Measurements from ENCODE around the gene MAP1B.

MAP1B gene

DNA sequence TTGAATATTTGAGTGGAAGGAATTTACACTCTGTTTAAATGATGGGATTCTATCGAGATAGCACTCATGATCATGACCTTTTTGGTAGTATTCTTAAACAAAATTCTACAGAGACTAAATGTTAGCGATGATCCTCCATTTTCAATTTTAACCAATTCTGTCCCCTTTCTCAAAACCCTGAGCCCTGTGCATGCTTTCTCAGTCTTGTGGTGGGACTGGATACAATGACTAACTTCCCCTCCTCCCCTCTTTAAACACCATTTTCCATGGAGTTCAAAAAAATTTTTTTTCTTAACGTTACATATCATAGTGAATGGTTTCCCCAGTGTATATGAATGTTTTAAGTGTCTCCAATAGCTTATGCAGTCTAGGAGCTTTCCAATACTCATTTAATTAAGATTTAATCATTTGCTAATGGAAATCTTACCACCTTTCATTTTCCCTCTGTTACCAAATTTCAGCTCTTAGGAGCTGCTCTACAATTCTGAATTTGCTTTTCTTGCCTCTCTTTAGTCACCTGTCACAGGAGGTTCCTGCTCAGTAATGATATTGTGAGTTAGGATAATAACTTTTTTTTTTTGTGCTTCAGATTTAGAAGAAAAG, 101.2 kb downstream of the MAP1B start:
- Histone ChIP-seq H3K4me3 (ENCODE audit: low read length) (no peak overlapping the region), H3K4me1 (ENCODE audit: insufficient read depth, low read length) (peaks cover 28% of the 10 kb centered on the region), H3K9me3 (ENCODE audit: insufficient read depth, low read depth, low read length) (no peaks in the 10 kb centered on the region), H3K27me3 (ENCODE audit: insufficient read depth, low read length) (no peaks in the 10 kb centered on the region), H3K27ac (ENCODE audit: low read depth, low read length) (no peak overlapping the region), H3K36me3 (ENCODE audit: insufficient read depth, low read length) (peaks cover 54% of the 10 kb centered on the region), H3K9ac (ENCODE audit: low read depth, low read length) (no peak overlapping the region)
- WGBS = 100% methylated on average over 2 of the region's 3 CpGs

GRCh38 chr5:72209147-72210115, 102.2 kb downstream of the MAP1B start:
- no peak overlapping the region for H3K27ac ChIP-seq (ENCODE audit: low read depth, low read length)
- WGBS = 75% methylated on average over 10 of the region's 10 CpGs
- H3K36me3 ChIP-seq (ENCODE audit: insufficient read depth, low read length) = peaks cover 44% of the 10 kb centered on the region
- H3K9me3 ChIP-seq (ENCODE audit: insufficient read depth, low read depth, low read length) = no peaks in the 10 kb centered on the region
- no peak overlapping the region for H3K4me3 ChIP-seq (ENCODE audit: low read length)
- H3K27me3 ChIP-seq (ENCODE audit: insufficient read depth, low read length) = no peaks in the 10 kb centered on the region
- H3K4me1 ChIP-seq (ENCODE audit: insufficient read depth, low read length) = peaks cover 28% of the 10 kb centered on the region
- no peak overlapping the region for H3K9ac ChIP-seq (ENCODE audit: low read depth, low read length)

DNA sequence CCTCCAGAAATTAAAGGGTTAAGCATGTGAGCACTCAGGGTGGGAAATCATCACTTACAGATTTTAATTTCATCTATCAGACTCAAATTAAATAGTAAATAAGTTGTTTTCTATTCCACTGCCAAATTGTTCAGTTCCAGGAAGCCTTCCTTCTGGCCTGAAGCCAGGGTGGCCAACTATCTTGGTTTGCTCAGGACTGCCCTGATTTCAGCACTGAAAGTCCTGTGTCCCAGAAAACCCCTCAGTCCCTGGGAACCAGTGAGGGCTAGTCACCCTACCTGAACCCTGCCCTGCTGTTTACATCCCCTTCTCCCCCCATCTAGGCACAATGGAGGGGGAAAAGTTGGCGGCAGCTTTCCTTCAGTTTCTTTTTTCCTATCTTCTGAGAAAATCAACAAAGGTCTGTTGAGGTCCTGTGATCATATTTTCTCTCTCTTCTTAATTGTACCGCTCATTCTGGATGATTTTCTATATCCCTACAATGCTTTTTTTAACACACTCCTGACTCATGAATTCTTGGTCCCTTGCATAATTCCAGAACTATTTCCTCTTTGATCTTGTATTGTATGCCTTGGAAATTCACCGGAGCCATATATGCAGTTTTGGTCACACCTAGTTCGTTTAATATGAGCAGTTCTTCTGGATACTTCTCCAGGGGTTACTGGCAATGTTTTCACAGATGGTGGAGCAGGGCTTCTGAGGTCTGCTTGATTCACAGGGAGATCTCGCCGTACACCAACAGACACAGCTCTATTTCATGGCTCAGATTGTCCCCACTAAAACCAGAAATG, 103.8 kb downstream of the MAP1B start:
- no peak overlapping the region for H3K27ac ChIP-seq (ENCODE audit: low read depth, low read length)
- H3K27me3 ChIP-seq (ENCODE audit: insufficient read depth, low read length) = no peaks in the 10 kb centered on the region
- WGBS = 93% methylated on average over 6 of the region's 6 CpGs
- H3K36me3 ChIP-seq (ENCODE audit: insufficient read depth, low read length) = peaks cover 27% of the 10 kb centered on the region
- H3K9ac ChIP-seq (ENCODE audit: low read depth, low read length) = no peak overlapping the region
- H3K4me3 ChIP-seq (ENCODE audit: low read length) = no peak overlapping the region
- peaks cover 28% of the 10 kb centered on the region for H3K4me1 ChIP-seq (ENCODE audit: insufficient read depth, low read length)
- no peaks in the 10 kb centered on the region for H3K9me3 ChIP-seq (ENCODE audit: insufficient read depth, low read depth, low read length)

- 85% methylated on average over 2 of the region's 2 CpGs for WGBS
- peaks cover 28% of the 10 kb centered on the region for H3K4me1 ChIP-seq (ENCODE audit: insufficient read depth, low read length)
- H3K27me3 ChIP-seq (ENCODE audit: insufficient read depth, low read length) = no peaks in the 10 kb centered on the region
- H3K36me3 ChIP-seq (ENCODE audit: insufficient read depth, low read length) = peaks cover 23% of the 10 kb centered on the region
- no peaks in the 10 kb centered on the region for H3K9me3 ChIP-seq (ENCODE audit: insufficient read depth, low read depth, low read length)
- H3K9ac ChIP-seq (ENCODE audit: low read depth, low read length) = no peak overlapping the region
- H3K4me3 ChIP-seq (ENCODE audit: low read length) = no peak overlapping the region
- H3K27ac ChIP-seq (ENCODE audit: low read depth, low read length) = no peak overlapping the region
Observed at GRCh38 chr5:72212171-72212570, 104.9 kb downstream of the MAP1B start.

GRCh38 chr5:72213482-72213881, 106.2 kb downstream of the MAP1B start:
- Histone ChIP-seq H3K4me1 (ENCODE audit: insufficient read depth, low read length) (peaks cover 22% of the 10 kb centered on the region), H3K36me3 (ENCODE audit: insufficient read depth, low read length) (peaks cover 24% of the 10 kb centered on the region), H3K9me3 (ENCODE audit: insufficient read depth, low read depth, low read length) (no peaks in the 10 kb centered on the region), H3K9ac (ENCODE audit: low read depth, low read length) (no peak overlapping the region), H3K27me3 (ENCODE audit: insufficient read depth, low read length) (no peaks in the 10 kb centered on the region), H3K4me3 (ENCODE audit: low read length) (no peak overlapping the region), H3K27ac (ENCODE audit: low read depth, low read length) (no peak overlapping the region)
- 94% methylated on average over 4 of the region's 4 CpGs for WGBS

GRCh38 chr5:72214168-72214567, 106.9 kb downstream of the MAP1B start:
- H3K27me3 ChIP-seq (ENCODE audit: insufficient read depth, low read length) = no peaks in the 10 kb centered on the region
- H3K4me3 ChIP-seq (ENCODE audit: low read length) = no peak overlapping the region
- H3K4me1 ChIP-seq (ENCODE audit: insufficient read depth, low read length) = peaks cover 15% of the 10 kb centered on the region
- no peaks in the 10 kb centered on the region for H3K9me3 ChIP-seq (ENCODE audit: insufficient read depth, low read depth, low read length)
- no peak overlapping the region for H3K27ac ChIP-seq (ENCODE audit: low read depth, low read length)
- no peak overlapping the region for H3K9ac ChIP-seq (ENCODE audit: low read depth, low read length)
- H3K36me3 ChIP-seq (ENCODE audit: insufficient read depth, low read length) = peaks cover 27% of the 10 kb centered on the region
- 88% methylated on average over 4 of the region's 4 CpGs for WGBS

- H3K36me3 ChIP-seq (ENCODE audit: insufficient read depth, low read length) = peaks cover 51% of the 10 kb centered on the region
- no peak overlapping the region for H3K4me3 ChIP-seq (ENCODE audit: low read length)
- H3K9me3 ChIP-seq (ENCODE audit: insufficient read depth, low read depth, low read length) = no peaks in the 10 kb centered on the region
- no peak overlapping the region for H3K9ac ChIP-seq (ENCODE audit: low read depth, low read length)
- H3K4me1 ChIP-seq (ENCODE audit: insufficient read depth, low read length) = no peaks in the 10 kb centered on the region
- 88% methylated on average over 2 of the region's 3 CpGs for WGBS
- no peaks in the 10 kb centered on the region for H3K27me3 ChIP-seq (ENCODE audit: insufficient read depth, low read length)
- no peak overlapping the region for H3K27ac ChIP-seq (ENCODE audit: low read depth, low read length)
Observed at GRCh38 chr5:72216756-72217155, 109.5 kb downstream of the MAP1B start.

DNA sequence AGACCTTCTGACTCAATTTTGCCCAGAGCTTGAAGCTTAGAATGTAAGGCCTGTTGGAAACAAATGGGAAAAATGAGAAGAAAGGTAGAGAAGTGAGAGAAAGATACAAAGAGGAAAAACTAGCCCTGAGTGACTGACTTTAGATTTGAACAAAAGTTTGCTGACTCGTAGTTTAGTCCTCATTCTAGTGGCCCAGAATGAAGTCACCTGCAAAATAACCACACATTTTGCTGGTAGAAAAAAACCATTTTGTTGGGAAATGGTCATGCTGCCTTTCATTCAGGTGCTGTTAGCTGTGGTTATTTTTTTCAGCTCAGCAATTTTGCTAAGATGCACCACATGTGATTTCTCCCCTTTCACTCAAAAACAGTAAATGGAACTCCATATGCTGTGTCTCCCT, 113.8 kb downstream of the MAP1B start:
- no peak overlapping the region for H3K4me3 ChIP-seq (ENCODE audit: low read length)
- no peaks in the 10 kb centered on the region for H3K27me3 ChIP-seq (ENCODE audit: insufficient read depth, low read length)
- WGBS = 88% methylated on average over 1 of the region's 1 CpG
- H3K4me1 ChIP-seq (ENCODE audit: insufficient read depth, low read length) = no peaks in the 10 kb centered on the region
- no peak overlapping the region for H3K27ac ChIP-seq (ENCODE audit: low read depth, low read length)
- H3K9ac ChIP-seq (ENCODE audit: low read depth, low read length) = no peak overlapping the region
- H3K9me3 ChIP-seq (ENCODE audit: insufficient read depth, low read depth, low read length) = no peaks in the 10 kb centered on the region
- peaks cover 94% of the 10 kb centered on the region for H3K36me3 ChIP-seq (ENCODE audit: insufficient read depth, low read length)

DNA sequence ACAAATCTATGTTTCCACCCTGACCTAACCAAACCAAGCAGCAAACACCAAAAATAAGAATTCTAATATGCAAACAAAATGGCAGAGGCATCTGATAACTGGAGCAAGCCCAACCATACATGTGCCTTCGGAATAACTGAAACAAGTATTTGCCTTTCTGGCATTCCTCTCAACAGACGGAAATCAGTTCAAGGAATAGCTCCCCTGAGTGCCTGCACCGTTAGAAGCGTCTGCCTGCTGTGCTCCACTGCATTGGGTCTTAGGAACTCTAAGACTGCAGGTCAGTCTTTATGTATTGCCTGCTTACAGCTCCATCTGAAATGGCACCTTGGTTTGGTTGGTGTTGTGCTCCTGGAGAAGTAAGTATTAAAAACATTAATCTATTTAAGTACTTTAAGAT, 114.3 kb downstream of the MAP1B start:
- 85% methylated on average over 4 of the region's 4 CpGs for WGBS
- peaks cover 98% of the 10 kb centered on the region for H3K36me3 ChIP-seq (ENCODE audit: insufficient read depth, low read length)

GRCh38 chr5:72222521-72222920, 115.2 kb downstream of the MAP1B start:
- H3K27ac ChIP-seq (ENCODE audit: low read depth, low read length) = no peak overlapping the region
- H3K9me3 ChIP-seq (ENCODE audit: insufficient read depth, low read depth, low read length) = no peaks in the 10 kb centered on the region
- no peaks in the 10 kb centered on the region for H3K27me3 ChIP-seq (ENCODE audit: insufficient read depth, low read length)
- H3K4me1 ChIP-seq (ENCODE audit: insufficient read depth, low read length) = no peaks in the 10 kb centered on the region
- H3K9ac ChIP-seq (ENCODE audit: low read depth, low read length) = no peak overlapping the region
- H3K36me3 ChIP-seq (ENCODE audit: insufficient read depth, low read length) = peaks cover 98% of the 10 kb centered on the region
- WGBS = 100% methylated on average over 1 of the region's 1 CpG
- no peak overlapping the region for H3K4me3 ChIP-seq (ENCODE audit: low read length)

More for the DNA sequence above, 114.3 kb downstream of the MAP1B start:
- H3K4me1 ChIP-seq (ENCODE audit: insufficient read depth, low read length) = no peaks in the 10 kb centered on the region
- no peak overlapping the region for H3K4me3 ChIP-seq (ENCODE audit: low read length)
- no peak overlapping the region for H3K9ac ChIP-seq (ENCODE audit: low read depth, low read length)
- H3K9me3 ChIP-seq (ENCODE audit: insufficient read depth, low read depth, low read length) = no peaks in the 10 kb centered on the region
- H3K27ac ChIP-seq (ENCODE audit: low read depth, low read length) = no peak overlapping the region
- no peaks in the 10 kb centered on the region for H3K27me3 ChIP-seq (ENCODE audit: insufficient read depth, low read length)

DNA sequence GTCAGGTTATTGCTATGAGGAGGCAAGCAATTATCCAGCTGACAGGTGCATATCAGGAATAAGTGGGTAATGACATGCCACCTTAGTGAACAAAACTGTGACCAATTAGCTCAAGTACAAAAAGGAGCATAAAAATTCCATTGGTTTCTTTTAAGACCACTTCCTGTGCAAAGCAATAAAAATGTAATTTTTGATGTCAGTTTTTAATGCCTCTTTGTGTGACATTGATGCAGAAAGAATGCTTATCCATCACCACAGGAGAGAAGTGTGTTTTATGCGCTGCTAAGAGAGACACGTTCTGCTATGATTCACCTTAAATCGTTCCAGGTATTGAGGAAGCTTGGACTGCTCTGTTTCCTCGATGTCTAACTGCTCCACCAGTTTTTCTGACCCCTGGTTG, 116.1 kb downstream of the MAP1B start:
- Histone ChIP-seq H3K9ac (ENCODE audit: low read depth, low read length) (no peak overlapping the region), H3K4me1 (ENCODE audit: insufficient read depth, low read length) (no peaks in the 10 kb centered on the region), H3K9me3 (ENCODE audit: insufficient read depth, low read depth, low read length) (no peaks in the 10 kb centered on the region), H3K27ac (ENCODE audit: low read depth, low read length) (no peak overlapping the region), H3K27me3 (ENCODE audit: insufficient read depth, low read length) (no peaks in the 10 kb centered on the region), H3K4me3 (ENCODE audit: low read length) (no peak overlapping the region), H3K36me3 (ENCODE audit: insufficient read depth, low read length) (peaks cover 98% of the 10 kb centered on the region)
- 96% methylated on average over 4 of the region's 4 CpGs for WGBS

All from HUES64 (cell line).